ENCODE measurements around the gene GUK1.

- TF ChIP-seq CTCF (IDR thresholded peaks at IDR 0.05), result no peak
- TF ChIP-seq POLR2A (IDR thresholded peaks at IDR 0.05), result no peak
These were observed 33.9 kb upstream of the GUK1 start for GRCh38 chr1:228105996-228106799.

Data from Peyer's patch (tissue), 4 donors.